ENCODE data around the gene PRKG1.

DNA sequence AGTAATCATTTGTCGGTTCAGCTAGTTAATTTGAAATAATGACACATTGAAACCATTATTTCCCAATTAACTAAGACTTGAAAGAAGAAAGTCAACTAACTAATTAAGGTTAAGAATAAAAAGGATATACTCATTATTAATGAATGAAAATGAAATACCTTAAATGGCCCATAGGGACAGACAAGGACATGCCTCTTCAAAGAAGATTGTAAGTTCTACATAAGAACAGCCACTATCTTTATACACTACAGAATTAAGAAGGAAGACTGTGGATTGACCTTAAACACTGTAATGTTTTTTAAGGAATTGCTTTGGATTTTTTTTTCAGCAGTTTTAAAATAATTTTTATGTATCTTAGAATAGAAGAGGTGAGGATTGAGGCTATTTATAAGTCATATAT lies 564.5 kb downstream of the PRKG1 start:
- TF ChIP-seq EP300 (IDR thresholded peaks at IDR 0.05; ENCODE audit: borderline replicate concordance) (no peak), REST (IDR thresholded peaks at IDR 0.05; ENCODE audit: low read depth) (no peak)

Data from Ishikawa (cell line).